Karpas-422 (cell line): ENCODE results near the gene CAVIN1. TPM values are rescaled to one million over a fixed set of nuclear protein-coding genes. Genes with fewer than 3 reads are reported as not detected.

Experiments used
- DNase-seq: peaks from one replicate; pipeline ENCODE4 v3.0.0-alpha.2; 2015
- H2AFZ ChIP-seq: fragments of 200-600 bp; sonication (generic); 2 replicates; pipeline ENCODE4 v1.6.1; 2014; ENCODE audit warnings: antibody characterized with exemption, low read length, mixed read lengths
- H3K27ac ChIP-seq: fragments of 200-600 bp; sonication (generic); 2 replicates; pipeline ENCODE4 v1.5.1; 2014; ENCODE audit warnings: mild to moderate bottlenecking, low read length, moderate library complexity
- H3K27me3 ChIP-seq: fragments of 200-600 bp; sonication (generic); 2 replicates; pipeline ENCODE4 v1.6.1; 2014; ENCODE audit warnings: low read length, mixed read lengths
- H3K36me3 ChIP-seq: fragments of 200-600 bp; sonication (generic); 2 replicates; pipeline ENCODE4 v1.6.1; 2014; ENCODE audit warnings: low read length, mixed read lengths; ENCODE audit not compliant: insufficient read depth
- H3K4me1 ChIP-seq: fragments of 200-600 bp; sonication (generic); 2 replicates; pipeline ENCODE4 v1.6.1; 2014; ENCODE audit warnings: mild to moderate bottlenecking, low read length, mixed read lengths
- H3K4me2 ChIP-seq: fragments of 200-600 bp; sonication (generic); 2 replicates; pipeline ENCODE4 v1.6.1; 2014; ENCODE audit warnings: low read length, low read depth, mild to moderate bottlenecking; ENCODE audit not compliant: poor library complexity, severe bottlenecking
- H3K4me3 ChIP-seq: fragments of 200-600 bp; sonication (generic); 2 replicates; pipeline ENCODE4 v1.5.1; 2014; ENCODE audit warnings: mild to moderate bottlenecking, antibody characterized with exemption, low read length, mixed read lengths
- H3K79me2 ChIP-seq: fragments of 200-600 bp; sonication (generic); 2 replicates; pipeline ENCODE4 v1.6.1; 2014; ENCODE audit warnings: mild to moderate bottlenecking, low read length, mixed read lengths
- H3K9ac ChIP-seq: fragments of 200-600 bp; sonication (generic); 2 replicates; pipeline ENCODE4 v1.6.0; 2014; ENCODE audit warnings: low read length
- H3K9me2 ChIP-seq: fragments of 200-600 bp; sonication (generic), shearing (Covaris generic); replicated peaks from 2 replicates; pipeline ENCODE4 v1.6.0; 2014; ENCODE audit warnings: mild to moderate bottlenecking, low read length, moderate library complexity; ENCODE audit not compliant: insufficient read depth
- H3K9me3 ChIP-seq: fragments of 300-700, 200-600 bp; sonication (generic); 2 replicates; pipeline ENCODE4 v1.6.1; 2014; ENCODE audit warnings: low read length, mixed read lengths
- H4K20me1 ChIP-seq: fragments of 200-600 bp; sonication (generic); 2 replicates; pipeline ENCODE4 v1.6.1; 2014; ENCODE audit warnings: mild to moderate bottlenecking, antibody characterized with exemption, low read length, low read depth; ENCODE audit not compliant: insufficient read depth
- total RNA-seq: library from RNA; depleted of rRNA; stranded (reverse); fragments of >200 nt; shearing (Covaris generic); gene quantifications from 2 replicates; pipeline ENCODE4 v1.2.3, GENCODE V29; 2014; ENCODE audit warnings: low replicate concordance

The CAVIN1 gene
- total RNA-seq, 1 experiment from 2014 or later: not detected

DNA sequence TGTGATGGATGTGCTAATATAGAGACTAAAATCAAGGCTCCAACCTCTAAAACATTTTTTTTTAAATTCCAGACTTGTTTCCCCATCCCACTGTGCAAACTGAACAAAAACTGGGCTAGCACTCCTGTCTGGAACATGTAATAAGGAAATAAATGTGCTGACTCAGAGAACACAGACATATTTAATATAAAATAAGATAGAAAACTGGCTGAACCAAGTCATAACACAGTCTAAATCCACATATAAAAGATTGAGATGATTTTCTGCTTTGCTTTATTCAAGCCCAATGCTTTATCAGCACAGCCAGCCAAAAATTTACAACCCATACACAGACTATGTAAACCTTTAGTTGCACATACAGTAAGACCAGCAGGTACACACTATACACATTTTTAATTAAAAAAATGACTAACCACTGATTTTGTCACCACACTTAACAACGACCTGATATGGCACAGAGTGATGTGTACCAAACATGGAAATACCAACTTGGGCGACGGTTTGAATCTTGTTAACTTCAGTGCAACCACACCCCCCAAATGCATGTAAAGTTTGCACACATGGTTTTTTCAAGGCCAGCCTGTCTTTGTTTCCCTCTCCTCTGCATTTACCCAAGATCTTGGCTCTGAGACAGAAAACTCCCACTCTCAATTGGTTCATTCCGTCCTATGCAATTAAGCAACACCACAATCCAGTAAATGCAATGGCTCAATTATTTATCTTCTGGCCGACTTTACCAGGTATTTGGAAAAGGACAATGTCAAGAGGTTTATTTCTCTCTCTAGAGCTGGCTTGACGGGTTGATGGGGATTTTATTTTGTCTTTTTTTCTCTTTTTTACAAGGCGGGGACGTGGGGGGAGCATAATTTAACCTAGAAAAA, 36.0 kb downstream of the CAVIN1 start:
- Histone ChIP-seq H2AFZ (no peak overlapping the region), H3K27ac (no peak overlapping the region), H3K4me3 (peak overlapping the region; percentile 90), H3K27me3 (no peaks in the 10 kb centered on the region), H3K9me2 (no peaks in the 10 kb centered on the region), H3K4me1 (peaks cover 25% of the 10 kb centered on the region), H4K20me1 (peaks cover 12% of the 10 kb centered on the region; the same call in 1 of the 2 replicates), H3K9ac (peak overlapping the region; percentile 87), H3K9me3 (no peaks in the 10 kb centered on the region), H3K4me2 (peak overlapping the region; percentile 96), H3K79me2 (no peaks in the 10 kb centered on the region), H3K36me3 (no peaks in the 10 kb centered on the region)
- no peak for DNase-seq

DNA sequence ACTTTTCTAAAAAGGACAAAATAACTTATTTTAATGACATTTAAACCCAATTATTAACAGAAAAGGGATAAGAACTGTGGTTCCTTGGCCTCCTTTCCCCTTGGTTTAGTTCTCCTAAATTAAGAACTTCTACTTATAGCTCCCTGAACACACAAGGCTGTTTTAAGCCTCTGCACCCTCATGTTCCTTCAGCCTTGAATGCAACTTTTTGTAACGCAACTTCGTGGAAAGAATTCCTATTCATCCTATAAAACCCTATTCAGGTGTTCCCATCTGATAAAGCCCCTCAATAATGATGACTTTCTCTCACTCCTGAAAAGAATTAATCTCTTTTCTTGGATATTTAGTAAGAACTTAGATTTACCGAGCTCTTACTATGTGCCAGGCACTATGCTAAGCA, 41.2 kb downstream of the CAVIN1 start:
- Histone ChIP-seq H3K9ac (no peak overlapping the region), H3K9me3 (no peaks in the 10 kb centered on the region), H3K79me2 (no peaks in the 10 kb centered on the region), H3K9me2 (no peaks in the 10 kb centered on the region), H3K27ac (no peak overlapping the region), H3K4me2 (no peak overlapping the region), H3K4me1 (peaks cover 28% of the 10 kb centered on the region), H4K20me1 (peaks cover 12% of the 10 kb centered on the region; the same call in 1 of the 2 replicates), H3K36me3 (no peaks in the 10 kb centered on the region), H3K4me3 (no peak overlapping the region), H3K27me3 (no peaks in the 10 kb centered on the region), H2AFZ (no peak overlapping the region)
- no peak for DNase-seq

DNA sequence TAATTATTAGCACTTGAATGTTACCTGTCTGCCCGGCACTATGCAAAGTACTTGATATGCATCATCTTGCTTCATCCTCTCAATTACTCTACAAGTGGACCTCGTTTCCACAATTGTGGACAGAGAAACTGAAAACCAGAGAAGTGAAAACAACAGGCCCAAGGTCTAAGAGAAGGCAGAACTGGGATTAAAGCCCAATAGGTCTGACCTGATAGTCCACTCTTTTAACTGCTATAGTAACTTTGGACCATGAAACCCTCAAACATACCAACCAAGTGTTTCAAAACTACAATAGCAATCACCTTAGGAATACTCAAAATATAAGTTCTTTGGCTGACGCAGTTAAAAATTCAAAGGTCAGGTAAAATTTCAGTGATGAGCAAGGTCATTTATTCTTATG, 42.1 kb downstream of the CAVIN1 start:
- Histone ChIP-seq H4K20me1 (peaks cover 12% of the 10 kb centered on the region; the same call in 1 of the 2 replicates), H3K9me2 (no peaks in the 10 kb centered on the region), H3K27me3 (no peaks in the 10 kb centered on the region), H3K79me2 (no peaks in the 10 kb centered on the region), H2AFZ (no peak overlapping the region), H3K9ac (no peak overlapping the region), H3K4me3 (no peak overlapping the region), H3K4me1 (peaks cover 32% of the 10 kb centered on the region), H3K36me3 (no peaks in the 10 kb centered on the region), H3K27ac (no peak overlapping the region), H3K4me2 (no peak overlapping the region), H3K9me3 (no peaks in the 10 kb centered on the region)
- no peak for DNase-seq

DNA sequence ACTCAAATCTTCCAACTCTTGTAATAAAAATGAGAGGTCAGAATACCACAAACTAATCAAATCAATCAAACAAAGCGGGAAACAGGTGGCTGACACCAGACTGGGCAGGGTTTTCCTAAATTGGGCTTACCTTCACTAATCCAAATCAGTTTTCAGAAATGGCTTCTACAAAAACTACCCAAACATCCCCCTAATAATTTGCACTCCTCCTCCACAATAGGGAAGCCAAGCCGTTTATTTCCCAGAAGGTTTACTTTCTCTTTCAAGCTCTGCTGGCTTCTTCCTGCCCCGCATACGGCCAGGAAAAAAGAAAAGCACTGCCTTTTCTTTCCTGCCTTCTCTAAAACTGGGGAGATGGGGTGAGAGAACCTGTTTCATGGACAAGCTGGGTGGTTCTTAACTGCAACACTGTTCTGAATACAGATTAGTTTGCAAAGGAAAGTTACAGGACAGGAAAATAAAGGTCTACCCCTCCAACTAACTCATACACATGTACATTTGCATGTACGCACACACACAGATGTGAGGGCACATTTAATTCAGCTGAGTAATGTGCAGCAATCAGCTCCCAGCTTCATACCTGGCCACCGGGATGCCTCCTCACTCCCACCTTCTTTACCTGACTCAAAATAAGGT, 44.0 kb downstream of the CAVIN1 start:
- 0 out of 2 replicates have a peak, but pooled peaks cover 12% of the 10 kb centered on the region for H4K20me1 ChIP-seq
- H3K79me2 ChIP-seq: no peaks in the 10 kb centered on the region

DNA sequence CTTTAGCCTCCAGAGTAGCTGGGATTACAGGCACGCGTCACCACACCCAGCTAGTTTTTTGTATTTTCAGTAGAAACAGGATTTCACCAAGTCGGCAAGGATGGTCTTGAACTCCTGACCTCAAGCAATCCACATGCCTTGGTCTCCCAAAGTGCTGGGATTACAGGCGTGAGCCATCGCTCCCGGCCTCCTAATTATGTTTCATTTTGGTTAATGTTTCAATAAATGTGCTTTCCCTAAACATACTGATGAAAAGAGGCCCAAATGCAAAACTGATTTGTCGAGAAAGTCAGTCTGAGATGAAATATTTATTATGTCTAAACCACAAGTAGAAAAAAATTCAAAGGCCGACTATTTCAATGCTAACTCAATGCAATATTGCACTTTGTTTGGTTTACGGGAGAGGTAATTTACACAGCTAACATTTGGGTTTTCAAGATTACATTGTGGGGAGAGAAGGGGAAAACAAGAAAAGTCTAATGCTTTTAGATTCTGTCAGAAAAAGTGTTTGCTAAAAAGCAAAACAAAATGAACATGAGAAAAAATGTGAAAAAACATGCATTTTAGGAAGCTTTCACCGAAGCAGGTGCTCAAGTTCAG, 44.6 kb downstream of the CAVIN1 start:
- peak overlapping the region; percentile 47; the same call in 1 of the 2 replicates for H3K9ac ChIP-seq

More for the DNA sequence above, 44.0 kb downstream of the CAVIN1 start:
- no peak overlapping the region for H3K27ac ChIP-seq
- H3K36me3 ChIP-seq: no peaks in the 10 kb centered on the region
- H3K4me1 ChIP-seq: peaks cover 42% of the 10 kb centered on the region
- H3K9me2 ChIP-seq: no peaks in the 10 kb centered on the region
- peak overlapping the region; percentile 58 for H3K4me3 ChIP-seq
- no peaks in the 10 kb centered on the region for H3K9me3 ChIP-seq
- H3K9ac ChIP-seq: peak overlapping the region; percentile 47
- H3K27me3 ChIP-seq: no peaks in the 10 kb centered on the region
- no peak overlapping the region for H2AFZ ChIP-seq
- no peak for DNase-seq
- H3K4me2 ChIP-seq: peak overlapping the region; percentile 72

DNA sequence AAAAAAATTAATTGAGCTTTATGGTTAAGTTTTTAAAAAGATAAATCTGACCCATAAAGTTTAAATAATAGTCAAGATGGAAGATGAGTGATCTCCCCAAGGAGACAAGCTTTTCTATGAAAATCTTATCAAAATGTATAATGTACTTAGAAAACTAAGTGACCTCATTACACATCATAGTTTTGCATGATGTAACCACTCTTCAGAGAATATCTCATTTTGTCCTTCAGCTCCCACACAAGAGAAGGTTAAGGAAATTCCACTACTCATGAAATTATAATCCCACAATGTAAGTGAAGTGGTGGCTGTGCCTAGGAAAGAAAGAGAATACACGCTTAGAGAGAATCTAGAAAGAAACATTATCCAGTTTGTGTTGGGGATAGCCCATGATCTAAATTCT, 49.2 kb downstream of the CAVIN1 start:
- H3K4me3 ChIP-seq: no peak overlapping the region
- peaks cover 7% of the 10 kb centered on the region for H3K9me3 ChIP-seq
- H3K27ac ChIP-seq: no peak overlapping the region
- DNase-seq: no peak
- 0 out of 2 replicates have a peak, but pooled peaks cover 4% of the 10 kb centered on the region for H3K36me3 ChIP-seq
- H3K27me3 ChIP-seq: no peaks in the 10 kb centered on the region
- no peaks in the 10 kb centered on the region for H4K20me1 ChIP-seq
- H3K9me2 ChIP-seq: no peaks in the 10 kb centered on the region
- H3K4me2 ChIP-seq: no peak overlapping the region
- H2AFZ ChIP-seq: no peak overlapping the region
- H3K4me1 ChIP-seq: peaks cover 30% of the 10 kb centered on the region
- no peaks in the 10 kb centered on the region for H3K79me2 ChIP-seq
- H3K9ac ChIP-seq: no peak overlapping the region

More for the DNA sequence above, 44.6 kb downstream of the CAVIN1 start:
- Histone ChIP-seq H3K27me3 (no peaks in the 10 kb centered on the region), H2AFZ (no peak overlapping the region), H3K9me3 (no peaks in the 10 kb centered on the region), H3K27ac (no peak overlapping the region), H3K36me3 (no peaks in the 10 kb centered on the region), H3K4me1 (peaks cover 44% of the 10 kb centered on the region), H3K9me2 (no peaks in the 10 kb centered on the region), H3K4me3 (peak overlapping the region; percentile 58), H3K4me2 (peak overlapping the region; percentile 72), H3K79me2 (no peaks in the 10 kb centered on the region), H4K20me1 (0 out of 2 replicates have a peak, but pooled peaks cover 12% of the 10 kb centered on the region)
- DNase-seq: no peak

DNA sequence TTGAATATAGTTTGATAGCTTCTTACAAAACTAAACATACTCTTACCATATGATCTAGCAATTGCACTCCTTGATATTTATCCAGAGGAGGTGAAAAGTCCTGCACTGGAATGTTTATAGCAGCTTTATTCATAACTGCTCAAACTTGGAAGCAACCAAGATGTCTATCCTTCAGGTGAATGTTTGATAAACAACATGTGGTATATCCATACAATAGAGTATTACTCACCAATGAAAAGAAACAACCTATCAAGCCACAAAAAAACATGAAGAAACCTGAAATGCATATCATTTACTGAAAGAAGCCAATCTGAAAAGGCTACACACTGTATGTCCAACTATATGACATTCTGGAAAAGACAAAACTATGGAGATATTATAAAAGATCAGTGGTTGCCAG, 50.9 kb downstream of the CAVIN1 start:
- DNase-seq: no peak
- H3K27ac ChIP-seq: no peak overlapping the region
- H3K4me2 ChIP-seq: no peak overlapping the region
- no peak overlapping the region for H2AFZ ChIP-seq
- H3K4me3 ChIP-seq: no peak overlapping the region
- 0 out of 2 replicates have a peak, but pooled peaks cover 4% of the 10 kb centered on the region for H3K36me3 ChIP-seq
- peaks cover 19% of the 10 kb centered on the region for H3K4me1 ChIP-seq
- no peaks in the 10 kb centered on the region for H3K79me2 ChIP-seq
- no peak overlapping the region for H3K9ac ChIP-seq
- H3K9me2 ChIP-seq: no peaks in the 10 kb centered on the region
- H3K9me3 ChIP-seq: peaks cover 7% of the 10 kb centered on the region
- no peaks in the 10 kb centered on the region for H3K27me3 ChIP-seq
- H4K20me1 ChIP-seq: 0 out of 2 replicates have a peak, but pooled peaks cover 6% of the 10 kb centered on the region
